GM12801 (cell line): ENCODE results near the gene TSKS.

Experiments used
- CTCF ChIP-seq: IDR thresholded peaks from one replicate; pipeline ENCODE4 v1.5.1; 2011; ENCODE audit warnings: control low read depth; ENCODE audit not compliant: insufficient read length; ENCODE audit errors: extremely low read depth

TSKS gene

DNA sequence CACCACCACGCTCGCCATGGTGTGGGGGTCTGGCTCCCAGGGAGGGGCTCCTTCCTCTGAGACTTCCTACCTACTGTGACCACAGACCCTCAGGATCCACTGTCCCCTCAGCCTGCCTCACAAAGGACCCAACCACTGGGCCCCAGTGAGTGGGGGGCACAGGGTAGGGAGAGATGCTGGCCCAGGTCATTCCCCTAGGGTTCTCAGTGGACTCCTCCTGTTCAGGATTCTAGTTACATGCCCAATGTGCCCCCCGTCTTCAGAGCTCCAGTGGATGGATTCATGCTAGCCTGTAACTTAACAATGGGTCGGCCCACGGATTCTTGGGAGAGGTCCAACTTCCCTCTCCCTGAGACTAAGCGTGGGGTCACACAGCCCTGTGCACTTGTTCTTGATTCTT, at the start of gene TSKS:
TSKS (minus strand) TSS at position 77 of the 400 bp plus-strand sequence; CDS start at position 18, 59 bp downstream.
- TF ChIP-seq CTCF = no peak

GRCh38 chr19:49812452-49812996, 49.4 kb upstream of the TSKS start:
- no peak for TF ChIP-seq CTCF

DNA sequence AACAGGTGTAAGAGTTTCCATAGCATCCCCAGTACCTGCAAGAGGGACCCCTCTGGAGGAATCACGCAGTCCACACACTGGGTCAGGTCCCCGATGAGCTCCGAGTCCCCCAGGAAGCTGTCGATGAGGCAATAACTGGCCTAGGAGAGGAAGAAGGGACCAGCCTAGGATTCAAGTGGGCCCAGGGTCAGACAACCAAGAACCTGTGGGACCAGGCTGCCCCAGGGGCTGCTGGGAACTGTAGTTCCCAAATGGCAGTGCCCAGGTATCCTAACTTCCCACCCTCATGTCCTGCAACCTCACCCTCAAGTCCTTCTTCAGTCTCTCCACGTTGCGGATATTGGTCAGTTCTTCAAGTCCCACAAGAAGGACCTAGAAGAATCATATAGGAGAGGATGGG, 48.2 kb upstream of the TSKS start:
- TF ChIP-seq CTCF = no peak

- TF ChIP-seq CTCF = no peak
These were observed 46.9 kb upstream of the TSKS start for GRCh38 chr19:49809941-49810389.

DNA sequence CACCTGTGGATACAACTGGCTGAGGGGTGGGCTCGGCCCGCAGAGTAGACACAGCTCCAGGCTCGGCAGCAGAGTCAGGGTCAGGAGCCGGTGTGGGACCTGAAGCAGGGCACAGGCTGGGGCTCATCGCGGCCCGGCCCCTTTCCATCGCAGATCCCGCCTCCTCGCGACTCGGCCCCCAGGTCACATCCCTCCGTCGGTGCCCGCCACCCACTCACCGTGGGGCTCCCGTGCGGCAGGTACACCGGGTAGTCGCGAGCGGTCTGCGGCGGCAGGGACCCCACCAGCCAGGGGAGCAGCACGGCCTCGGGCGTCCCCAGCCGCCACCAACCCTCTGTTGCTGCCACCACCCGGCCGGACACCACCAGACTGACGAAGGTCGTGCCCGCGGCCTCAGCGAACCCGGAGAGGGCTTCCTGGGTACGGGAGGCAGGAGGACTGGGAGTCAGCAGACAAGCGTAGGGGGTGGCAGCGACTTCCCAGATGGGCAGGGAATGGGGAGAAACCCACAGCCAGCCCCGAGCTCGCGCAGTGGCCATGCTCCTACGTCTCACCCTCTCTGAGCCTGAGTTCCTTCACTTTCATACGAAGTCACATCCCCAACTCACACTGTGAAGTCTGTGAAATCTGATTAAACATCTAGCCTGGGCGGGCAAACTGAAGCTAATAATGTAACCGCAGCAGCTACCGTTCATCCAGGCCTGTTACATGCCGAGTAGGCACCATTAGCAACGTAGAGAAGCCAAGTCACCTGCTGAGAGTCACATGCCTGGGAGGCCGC, 46.2 kb upstream of the TSKS start:
- TF ChIP-seq CTCF = no peak

DNA sequence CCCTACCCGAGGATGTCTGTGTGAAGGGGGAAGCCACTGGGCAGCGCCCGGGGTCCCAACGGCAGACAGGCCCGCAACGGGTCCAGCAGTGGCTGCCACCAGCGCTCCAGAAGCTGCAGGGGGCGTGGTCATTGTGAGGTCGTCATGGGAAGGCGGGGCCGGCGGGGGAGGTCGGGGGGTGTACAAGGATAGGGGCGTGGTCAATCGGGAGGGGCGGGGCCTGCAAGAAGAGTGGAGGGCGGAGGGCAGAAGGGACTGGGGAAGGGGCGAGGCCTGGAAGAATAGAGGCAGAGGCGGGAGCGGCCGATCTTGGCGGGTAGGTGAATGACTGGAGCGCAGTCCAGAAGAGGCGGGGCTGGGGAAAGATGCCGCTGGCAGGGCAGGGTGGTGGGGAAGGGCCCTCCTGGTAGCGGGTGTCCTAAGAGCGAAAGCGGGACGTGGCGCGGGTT, 45.6 kb upstream of the TSKS start:
- no peak for TF ChIP-seq CTCF

DNA sequence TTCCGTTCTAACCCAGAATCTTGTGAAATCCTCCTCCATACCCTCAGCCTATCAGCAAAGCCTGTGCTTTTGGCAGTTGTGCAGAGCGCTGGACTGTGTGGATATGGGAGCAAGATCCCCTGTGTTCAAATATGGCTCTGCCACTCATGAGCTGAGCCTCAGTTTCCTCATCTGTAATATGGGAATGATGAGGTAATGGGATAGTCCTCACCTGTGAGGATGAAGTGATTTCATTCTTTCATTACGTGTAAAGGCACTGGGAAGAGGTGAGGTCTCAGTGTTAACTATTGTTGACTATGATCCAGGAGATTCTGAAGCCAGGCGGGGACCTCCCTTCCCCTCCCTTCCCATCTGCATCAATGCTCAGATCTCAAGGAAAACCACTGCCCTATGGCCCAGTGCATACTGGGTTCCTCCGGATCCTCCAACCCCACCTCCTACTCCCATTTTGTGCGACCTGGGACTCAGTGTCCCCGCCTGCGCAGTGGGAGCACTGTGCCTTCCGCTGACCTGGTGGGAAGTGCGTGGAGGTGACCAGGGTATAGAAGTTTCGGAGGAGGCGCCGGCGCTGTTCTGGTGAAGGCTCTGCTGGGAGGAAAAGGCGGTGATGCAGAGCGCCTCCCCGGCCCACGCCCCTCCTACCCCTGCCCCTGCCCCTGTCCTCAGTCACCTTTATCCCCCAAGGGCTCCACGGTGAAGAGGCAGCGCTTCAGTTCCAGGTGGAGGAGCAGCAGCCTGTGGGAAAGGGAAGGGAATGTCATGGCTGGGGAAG, 45.0 kb upstream of the TSKS start:
- no peak for TF ChIP-seq CTCF
